A673 (cell line): Measurements from ENCODE around the gene POLR1A.

Experiments used
- EZH2 ChIP-seq: fragments of 200-600 bp; sonication (generic); IDR thresholded peaks from 2 replicates; pipeline ENCODE4 v1.6.1; 2017; ENCODE audit warnings: borderline replicate concordance, low read depth, mild to moderate bottlenecking, mixed read lengths, antibody characterized with exemption, low read length; ENCODE audit not compliant: poor library complexity, severe bottlenecking
- TF ChIP-seq, protein P1 (sequence below): fragments of 300-800, 200-600 bp; sonication (generic); conservative IDR thresholded peaks from 2 replicates; pipeline ENCODE4 v1.5.1; 2017; ENCODE audit warnings: low read depth, mild to moderate bottlenecking, antibody characterized with exemption, low read length, moderate library complexity, mixed read lengths

- TF ChIP-seq EZH2: no peak
- TF ChIP-seq, protein P1, sequence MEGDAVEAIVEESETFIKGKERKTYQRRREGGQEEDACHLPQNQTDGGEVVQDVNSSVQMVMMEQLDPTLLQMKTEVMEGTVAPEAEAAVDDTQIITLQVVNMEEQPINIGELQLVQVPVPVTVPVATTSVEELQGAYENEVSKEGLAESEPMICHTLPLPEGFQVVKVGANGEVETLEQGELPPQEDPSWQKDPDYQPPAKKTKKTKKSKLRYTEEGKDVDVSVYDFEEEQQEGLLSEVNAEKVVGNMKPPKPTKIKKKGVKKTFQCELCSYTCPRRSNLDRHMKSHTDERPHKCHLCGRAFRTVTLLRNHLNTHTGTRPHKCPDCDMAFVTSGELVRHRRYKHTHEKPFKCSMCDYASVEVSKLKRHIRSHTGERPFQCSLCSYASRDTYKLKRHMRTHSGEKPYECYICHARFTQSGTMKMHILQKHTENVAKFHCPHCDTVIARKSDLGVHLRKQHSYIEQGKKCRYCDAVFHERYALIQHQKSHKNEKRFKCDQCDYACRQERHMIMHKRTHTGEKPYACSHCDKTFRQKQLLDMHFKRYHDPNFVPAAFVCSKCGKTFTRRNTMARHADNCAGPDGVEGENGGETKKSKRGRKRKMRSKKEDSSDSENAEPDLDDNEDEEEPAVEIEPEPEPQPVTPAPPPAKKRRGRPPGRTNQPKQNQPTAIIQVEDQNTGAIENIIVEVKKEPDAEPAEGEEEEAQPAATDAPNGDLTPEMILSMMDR: no peak
Observed at GRCh38 chr2:86028766-86029381, 76.8 kb downstream of the POLR1A start.
